Muscle layer of duodenum (tissue), 2 donors: Measurements from ENCODE around the gene GATD1.
A peak's percentile ranks its signal among the peaks of the same experiment; 100 is the strongest.
"Not testable (repeated sequence)": the region's sequence is repeated elsewhere in the genome, so short reads cannot be mapped to it uniquely, and the experiment has no call there.

Experiments used
- H3K27ac ChIP-seq: one replicate; pipeline ENCODE4 v1.7.0; 2013; ENCODE audit warnings: mild to moderate bottlenecking, low read length
- H3K27me3 ChIP-seq: one replicate; pipeline ENCODE4 v1.7.0; 2013; ENCODE audit warnings: low read depth, mild to moderate bottlenecking, control low read depth, low read length
- H3K36me3 ChIP-seq, 2 donors: one replicate each; pipeline ENCODE4 v1.7.0; 2013; ENCODE audit warnings: low read length in 2 of 2, control low read depth in 1 of 2, mild to moderate bottlenecking in 1 of 2; ENCODE audit not compliant: insufficient read depth in 2 of 2, control insufficient read depth in 1 of 2
- H3K4me1 ChIP-seq, 2 donors: one replicate each; pipeline ENCODE4 v1.7.0; 2013; ENCODE audit warnings: low read length in 2 of 2, mild to moderate bottlenecking in 2 of 2, control low read depth in 1 of 2, moderate library complexity in 1 of 2; ENCODE audit not compliant: insufficient read depth in 2 of 2, control insufficient read depth in 1 of 2
- H3K4me3 ChIP-seq, 2 donors: one replicate each; pipeline ENCODE4 v1.7.0; 2013; ENCODE audit warnings: low read length in 2 of 2, low read depth in 1 of 2, mild to moderate bottlenecking in 1 of 2
- H3K9me3 ChIP-seq, 2 donors: one replicate each; pipeline ENCODE4 v1.7.0; 2013; ENCODE audit warnings: low read length in 2 of 2, control low read depth in 1 of 2, mild to moderate bottlenecking in 1 of 2; ENCODE audit not compliant: control insufficient read depth in 1 of 2
- donor health status: healthy.

The GATD1 gene

GRCh38 chr11:745428-745827 is 31.9 kb downstream of the GATD1 start:
- Histone ChIP-seq H3K4me1 (peaks cover 8 to 12% of the 10 kb centered on the region in 2 donors), H3K9me3 (no peaks in the 10 kb centered on the region), H3K27ac (no peak overlapping the region), H3K27me3 (no peaks in the 10 kb centered on the region), H3K36me3 (no peaks in the 10 kb centered on the region), H3K4me3 (no peak overlapping the region)

- no peaks in the 10 kb centered on the region for H3K4me1 ChIP-seq
- H3K9me3 ChIP-seq, result no peaks in the 10 kb centered on the region
- H3K27ac ChIP-seq, result no peak overlapping the region
- no peak overlapping the region for H3K4me3 ChIP-seq
- H3K27me3 ChIP-seq, result no peaks in the 10 kb centered on the region
- no peaks in the 10 kb centered on the region for H3K36me3 ChIP-seq
Observed at GRCh38 chr11:742571-743201, 34.6 kb downstream of the GATD1 start.

GRCh38 chr11:742156-742546 is 35.1 kb downstream of the GATD1 start:
- H3K9me3 ChIP-seq, result no peaks in the 10 kb centered on the region
- H3K4me3 ChIP-seq, result no peak overlapping the region
- H3K36me3 ChIP-seq, result no peaks in the 10 kb centered on the region
- H3K27me3 ChIP-seq, result no peaks in the 10 kb centered on the region
- no peak overlapping the region for H3K27ac ChIP-seq
- no peaks in the 10 kb centered on the region for H3K4me1 ChIP-seq

GRCh38 chr11:737899-738298 is 39.4 kb downstream of the GATD1 start:
- not testable (repeated sequence) for H3K36me3 ChIP-seq, H3K27me3 ChIP-seq, H3K4me1 ChIP-seq, H3K9me3 ChIP-seq, H3K4me3 ChIP-seq, H3K27ac ChIP-seq

- no peaks in the 10 kb centered on the region for H3K27me3 ChIP-seq
- no peaks in the 10 kb centered on the region for H3K9me3 ChIP-seq
- no peaks in the 10 kb centered on the region for H3K36me3 ChIP-seq
- no peak overlapping the region for H3K27ac ChIP-seq
- no peak overlapping the region for H3K4me3 ChIP-seq
- no peaks in the 10 kb centered on the region for H3K4me1 ChIP-seq
Observed at GRCh38 chr11:737366-737765, 39.9 kb downstream of the GATD1 start.

- not testable (repeated sequence) for H3K27ac ChIP-seq, H3K27me3 ChIP-seq, H3K9me3 ChIP-seq, H3K36me3 ChIP-seq, H3K4me3 ChIP-seq, H3K4me1 ChIP-seq
Observed at GRCh38 chr11:734541-734940, 42.7 kb downstream of the GATD1 start.

GRCh38 chr11:733072-733471 is 44.2 kb downstream of the GATD1 start:
- Histone ChIP-seq H3K4me1 (peaks cover 0 to 14% of the 10 kb centered on the region in 2 donors), H3K27ac (no peak overlapping the region), H3K4me3 (no peak overlapping the region), H3K9me3 (no peaks in the 10 kb centered on the region), H3K36me3 (no peaks in the 10 kb centered on the region), H3K27me3 (no peaks in the 10 kb centered on the region)

- no peaks in the 10 kb centered on the region for H3K27me3 ChIP-seq
- H3K4me3 ChIP-seq, result no peak overlapping the region
- no peak overlapping the region for H3K27ac ChIP-seq
- peaks cover 0 to 40% of the 10 kb centered on the region in 2 donors for H3K4me1 ChIP-seq
- no peaks in the 10 kb centered on the region for H3K9me3 ChIP-seq
- H3K36me3 ChIP-seq, result no peaks in the 10 kb centered on the region
Observed at GRCh38 chr11:729492-730074, 47.7 kb downstream of the GATD1 start.

- Histone ChIP-seq H3K4me1 (peaks cover 0 to 40% of the 10 kb centered on the region in 2 donors), H3K9me3 (no peaks in the 10 kb centered on the region), H3K36me3 (no peaks in the 10 kb centered on the region), H3K27ac (no peak overlapping the region), H3K27me3 (no peaks in the 10 kb centered on the region), H3K4me3 (no peak overlapping the region)
Observed at GRCh38 chr11:728901-729491, 48.3 kb downstream of the GATD1 start.

GRCh38 chr11:727859-728748 is 49.2 kb downstream of the GATD1 start:
- peak overlapping the region; percentile 31 for H3K27ac ChIP-seq
- H3K4me1 ChIP-seq, result peaks cover 0 to 40% of the 10 kb centered on the region in 2 donors
- H3K36me3 ChIP-seq, result no peaks in the 10 kb centered on the region
- peak overlapping the region in 1 of 2 donors; percentile 14 for H3K4me3 ChIP-seq
- no peaks in the 10 kb centered on the region for H3K27me3 ChIP-seq
- no peaks in the 10 kb centered on the region for H3K9me3 ChIP-seq

GRCh38 chr11:727281-727701 is 50.0 kb downstream of the GATD1 start:
- no peak overlapping the region for H3K4me3 ChIP-seq
- H3K4me1 ChIP-seq, result peaks cover 0 to 42% of the 10 kb centered on the region in 2 donors
- H3K27ac ChIP-seq, result peak overlapping the region; percentile 31
- no peaks in the 10 kb centered on the region for H3K9me3 ChIP-seq
- no peaks in the 10 kb centered on the region for H3K36me3 ChIP-seq
- peaks cover under 1% of the 10 kb centered on the region for H3K27me3 ChIP-seq
